HG02588 (cell line): ENCODE results near the gene PKMYT1.

ENCODE experiments used
- ATAC-seq: cut with Tn5 transposase; IDR thresholded peaks from one replicate; pipeline ENCODE4 v1.9.1; 2021; ENCODE audit warnings: mild to moderate bottlenecking, moderate library complexity; ENCODE audit not compliant: unreplicated experiment

PKMYT1 gene

DNA sequence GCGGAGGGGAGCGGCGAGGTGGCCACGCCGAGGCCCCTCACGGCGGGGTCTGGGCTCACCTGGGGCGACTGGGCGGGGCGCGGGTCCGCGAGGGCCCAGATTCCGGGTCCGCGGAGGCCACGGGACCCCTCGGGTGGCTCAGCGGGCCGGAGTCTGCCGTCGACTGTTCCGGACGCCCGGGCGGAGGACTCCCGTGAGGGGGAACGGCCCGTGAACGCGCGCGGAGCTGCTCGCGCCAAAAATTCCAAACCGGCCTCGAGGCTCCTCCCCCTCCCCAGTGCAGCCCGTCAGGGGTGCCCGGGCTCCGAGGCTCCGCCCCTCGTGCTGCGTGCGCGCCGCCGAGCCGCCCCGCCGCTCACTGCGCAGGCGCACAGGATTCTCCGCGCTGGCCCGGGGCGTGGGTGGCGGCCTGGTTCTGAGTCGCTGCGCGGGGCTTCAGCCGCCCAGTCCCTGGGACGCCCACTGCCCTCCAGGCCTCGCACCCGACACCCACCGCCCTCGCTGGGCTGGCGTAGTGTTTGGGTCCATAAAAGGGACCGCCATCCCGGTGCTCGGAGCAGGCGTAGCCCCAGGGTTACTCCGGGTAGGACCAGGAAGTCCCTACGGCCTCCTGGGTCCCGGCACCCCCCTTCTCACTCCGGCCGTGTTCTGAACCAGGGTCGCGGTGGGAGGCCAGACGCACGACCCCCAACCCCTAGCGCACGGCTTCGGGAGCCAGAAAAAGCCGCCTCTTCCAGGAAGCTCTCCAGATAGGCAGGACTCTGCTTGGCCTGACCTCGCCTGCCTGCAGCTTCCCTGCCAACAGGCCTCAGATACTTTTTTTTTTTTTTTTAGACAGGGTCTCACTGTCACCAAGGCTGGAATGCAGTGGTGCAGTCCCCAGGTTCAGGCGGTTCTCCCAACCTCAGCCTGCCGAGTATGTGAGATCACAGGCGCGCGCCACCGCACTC is at the start of gene PKMYT1:
TSS of gene PKMYT1 (minus strand) at position 220 of the 950 bp plus-strand sequence. CDS start 789 bp downstream, outside the sequence.
- peak; percentile 67 for ATAC-seq

GRCh38 chr16:3029491-3030221 is 49.4 kb upstream of the PKMYT1 start:
- no peak for ATAC-seq

DNA sequence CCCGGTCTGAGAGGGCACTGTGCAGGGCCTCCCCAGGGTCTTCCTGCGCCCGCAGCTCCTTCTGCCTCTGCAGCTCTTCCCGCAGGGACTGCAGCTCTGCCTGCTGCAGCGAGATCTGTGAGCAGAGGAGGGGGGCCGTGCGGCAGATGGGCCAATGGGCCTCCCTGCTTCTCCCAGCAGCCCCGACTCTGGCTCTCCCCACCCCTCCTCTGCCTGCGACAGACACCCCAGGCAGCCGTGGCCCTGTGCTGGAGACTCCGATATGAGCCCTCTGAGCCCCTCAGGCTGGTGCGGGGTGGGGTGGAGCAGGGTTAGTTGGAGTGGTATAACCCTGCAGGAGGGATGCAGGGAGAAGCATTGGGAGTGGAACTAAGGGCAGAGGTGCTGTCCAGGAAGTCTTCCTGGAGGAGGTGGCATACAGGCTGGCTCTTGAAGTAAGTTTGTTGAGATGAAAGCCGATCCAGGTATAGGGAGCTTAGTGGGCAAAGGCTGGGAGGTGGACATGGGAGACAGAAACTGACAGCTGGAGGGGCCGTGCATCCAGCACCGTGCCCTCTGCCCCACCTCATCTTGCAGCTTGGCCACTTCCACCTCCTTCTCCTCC is 48.6 kb upstream of the PKMYT1 start:
- ATAC-seq: no peak

DNA sequence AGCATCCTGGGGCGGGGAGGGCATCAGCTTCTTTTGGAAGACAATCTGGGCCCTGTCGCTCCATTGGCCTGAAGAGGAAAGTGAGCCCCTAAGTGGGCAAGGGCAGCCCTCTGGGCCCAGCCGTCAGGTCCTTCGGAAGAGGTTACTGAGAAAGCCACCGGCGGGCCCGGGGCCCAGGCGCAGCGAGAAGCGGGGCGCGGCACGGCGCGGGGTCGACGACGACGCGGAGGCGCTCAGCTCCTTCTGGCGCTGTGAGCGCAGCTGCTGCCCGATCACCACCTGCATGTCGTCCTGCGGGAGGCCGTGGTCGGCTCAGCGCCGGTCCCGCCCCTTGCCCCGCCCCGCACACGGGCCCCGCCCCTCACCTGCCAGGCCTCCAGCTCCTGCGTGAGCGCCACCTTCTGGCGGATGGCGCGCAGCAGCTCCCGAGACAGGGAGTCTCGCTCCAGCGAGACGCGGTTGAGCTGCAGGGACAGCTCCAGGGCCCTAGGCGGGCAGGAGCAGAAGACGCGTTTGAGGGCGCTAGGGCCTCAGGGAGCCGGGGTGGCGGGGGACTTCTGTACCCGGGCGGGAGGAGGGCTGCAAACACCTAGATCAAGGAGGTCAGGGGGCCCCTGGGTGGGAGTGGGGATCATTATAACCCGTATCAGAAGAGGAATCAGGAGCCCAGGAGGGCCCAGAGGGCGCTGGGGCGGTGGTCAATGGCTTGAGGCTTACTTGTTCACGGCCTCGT is 47.9 kb upstream of the PKMYT1 start:
- peak; percentile 28 for ATAC-seq

- ATAC-seq: no peak
These were observed 47.2 kb upstream of the PKMYT1 start for GRCh38 chr16:3027489-3027795.

GRCh38 chr16:3026609-3027488 is 46.6 kb upstream of the PKMYT1 start:
- no peak for ATAC-seq

DNA sequence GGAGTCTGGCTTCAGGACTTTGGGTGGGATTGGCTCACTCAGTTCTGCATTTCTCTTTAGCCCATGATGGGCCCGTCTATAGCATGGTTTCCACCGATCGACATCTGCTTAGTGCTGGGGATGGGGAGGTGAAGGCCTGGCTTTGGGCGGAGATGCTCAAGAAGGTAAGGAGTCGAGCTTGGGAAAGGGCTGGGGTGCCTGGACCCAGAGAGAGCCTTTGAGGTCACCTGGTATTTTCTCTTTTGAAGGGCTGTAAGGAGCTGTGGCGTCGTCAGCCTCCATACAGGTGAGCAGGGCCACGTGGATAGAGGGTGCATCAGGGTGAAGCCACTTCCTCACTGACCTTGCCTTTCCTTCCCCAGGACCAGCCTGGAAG is 45.7 kb upstream of the PKMYT1 start:
- no peak for ATAC-seq

DNA sequence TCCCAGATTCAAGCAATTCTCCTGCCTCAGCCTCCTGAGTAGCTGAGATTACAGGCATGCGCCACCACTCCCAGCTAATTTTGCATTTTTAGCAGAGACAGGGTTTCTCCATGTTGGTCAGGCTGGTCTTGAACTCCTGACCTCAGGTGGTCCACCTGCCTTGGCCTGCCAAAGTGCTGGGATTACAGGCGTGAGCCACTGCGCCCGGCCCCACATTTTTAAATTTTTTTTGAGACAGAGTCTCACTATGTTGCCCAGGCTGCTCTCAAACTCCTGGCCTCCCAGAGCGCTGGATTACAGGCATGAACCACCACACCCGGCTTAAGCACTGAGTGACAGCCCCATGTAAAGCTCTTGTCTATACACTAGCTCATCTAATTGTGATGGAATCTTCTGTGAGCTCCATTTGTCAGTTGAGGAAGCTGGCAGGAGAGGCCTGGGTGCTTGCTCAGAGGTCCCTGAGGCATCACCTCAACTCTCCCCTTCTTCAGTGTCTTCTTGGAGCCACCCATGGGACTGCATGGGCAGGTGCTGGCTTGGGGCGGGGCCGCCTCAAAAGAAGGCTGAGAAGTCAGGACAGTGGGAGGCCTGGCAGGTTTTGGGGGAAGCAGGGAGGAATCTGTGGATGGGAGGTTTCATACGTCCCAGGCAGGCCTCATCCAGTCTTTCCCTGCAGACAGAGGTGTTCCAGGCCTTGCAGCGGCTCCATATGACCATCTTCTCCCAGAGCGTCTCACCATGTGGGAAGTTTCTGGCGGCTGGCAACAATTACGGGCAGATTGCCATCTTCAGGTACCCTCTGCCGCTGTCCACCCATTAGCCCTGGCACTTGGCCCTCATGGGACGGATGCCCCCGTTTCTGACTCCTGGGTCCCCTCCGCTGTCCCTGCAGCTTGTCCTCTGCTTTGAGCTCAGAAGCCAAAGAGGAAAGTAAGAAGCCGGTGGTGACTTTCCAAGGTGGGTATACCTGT is 45.1 kb upstream of the PKMYT1 start:
- ATAC-seq: no peak

DNA sequence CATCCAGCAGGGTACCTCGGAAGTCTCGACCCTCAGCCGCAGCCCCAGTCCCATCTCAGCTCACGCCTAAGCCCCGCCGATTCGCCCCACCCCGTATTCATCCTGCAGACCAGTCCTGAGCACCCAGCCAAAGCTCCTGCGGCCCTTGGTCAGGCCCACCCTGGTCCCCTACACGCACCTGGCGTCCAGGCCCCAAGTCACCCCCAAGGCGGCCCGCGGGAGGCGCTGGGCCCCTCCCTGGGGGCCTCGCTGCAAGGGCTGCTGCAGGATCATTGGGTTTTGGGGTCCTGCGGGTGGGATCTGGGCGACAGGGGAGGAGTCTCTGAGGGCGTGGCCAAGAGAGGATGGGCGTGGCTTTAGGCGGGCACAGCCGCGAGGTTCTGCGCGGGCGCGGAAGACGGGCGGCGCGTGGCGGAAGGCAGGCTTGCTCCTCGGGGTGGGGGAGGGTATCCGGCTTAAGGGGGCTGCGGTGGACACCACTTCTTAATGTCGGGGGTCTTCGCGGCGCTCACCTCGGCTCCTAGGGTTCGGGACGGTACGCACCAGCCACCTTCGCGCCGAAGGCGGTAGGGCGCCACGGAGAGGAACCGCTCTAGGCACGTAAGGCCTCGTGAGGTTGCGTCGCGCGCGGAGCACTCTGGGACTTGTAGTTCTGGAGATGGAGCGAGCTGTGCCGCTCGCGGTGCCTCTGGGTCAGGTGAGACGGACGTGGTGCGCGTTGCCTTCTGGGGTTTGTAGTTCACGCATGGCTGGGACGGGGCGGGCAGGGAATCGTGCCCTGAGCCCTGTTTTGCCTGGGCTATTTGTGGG is 43.6 kb upstream of the PKMYT1 start, which contains the start of the genes HCFC1R1 and THOC6:
TSS of gene HCFC1R1 (minus strand) at position 274 of the 810 bp plus-strand sequence. CDS start at position 273, 1 bp downstream.
TSS of gene THOC6 (plus strand) at position 367 of the 810 bp plus-strand sequence. CDS start at position 659, 292 bp downstream.
- ATAC-seq: peak; percentile 73

GRCh38 chr16:3023415-3023668 is 43.1 kb upstream of the PKMYT1 start:
- no peak for ATAC-seq

DNA sequence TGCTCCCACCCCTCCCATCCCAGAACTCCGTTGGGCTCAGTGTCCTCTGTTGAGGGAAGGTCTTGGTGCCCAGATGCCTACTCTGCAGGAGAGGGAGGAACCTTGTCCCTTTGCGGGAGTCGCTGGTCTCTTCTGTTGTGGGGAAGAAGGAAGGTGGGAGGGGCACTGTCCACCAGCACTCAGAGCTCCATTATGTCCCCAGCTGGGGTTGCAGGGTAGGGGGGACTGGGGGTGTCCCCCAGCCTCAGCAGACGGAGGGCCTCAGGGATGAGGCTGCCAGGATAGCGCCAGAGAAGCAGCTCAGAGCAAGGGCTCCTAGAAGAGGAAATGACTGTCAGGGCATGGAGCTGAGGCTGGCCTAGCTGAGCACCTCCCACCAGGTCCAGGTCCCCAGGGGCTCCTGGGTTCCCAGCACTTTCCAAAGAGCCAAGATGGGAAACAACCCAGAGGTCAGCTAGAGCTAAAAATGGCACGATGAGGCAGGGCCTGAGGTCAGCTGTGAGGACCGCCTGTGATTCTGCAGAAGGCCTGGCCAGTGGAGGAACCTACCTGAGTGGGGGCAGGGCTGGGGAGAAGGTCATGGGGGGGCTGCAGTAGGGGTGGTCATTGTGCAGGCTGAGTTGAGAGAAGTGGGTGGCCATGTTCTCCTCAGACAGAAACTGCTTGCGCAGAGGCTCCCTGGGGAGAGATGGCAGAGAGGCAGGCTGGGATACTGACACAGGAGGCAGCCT is 42.6 kb upstream of the PKMYT1 start:
- ATAC-seq: no peak

- no peak for ATAC-seq
These were observed 42.0 kb upstream of the PKMYT1 start for GRCh38 chr16:3022208-3022683.

GRCh38 chr16:3021449-3022207 is 41.4 kb upstream of the PKMYT1 start:
- ATAC-seq: no peak

GRCh38 chr16:3020604-3021448 is 40.6 kb upstream of the PKMYT1 start:
- no peak for ATAC-seq

- ATAC-seq: no peak
These were observed 40.0 kb upstream of the PKMYT1 start, which contains the start of gene TNFRSF12A for GRCh38 chr16:3020247-3020603. TSS of gene TNFRSF12A (plus strand) at chr16:3020368. CDS start at chr16:3020398, 30 bp downstream.
